IMR-90 (cell line): ENCODE data around the gene COL23A1. TPM values are rescaled to one million over a fixed set of nuclear protein-coding genes. Genes with fewer than 3 reads are reported as not detected.

Source experiments
- ATAC-seq: fragments of 200-7000 bp; cut with Tn5 transposase; 2 replicates; pipeline ENCODE4 v1.9.1; 2020; ENCODE audit warnings: low read depth, mild to moderate bottlenecking, moderate library complexity
- BruUV-seq: library from RNA; stranded (reverse); fragments of 400-500 nt; replicated peaks from 2 replicates; lab custom pipeline; 2021; lab: Mats Ljungman, UMichigan
- CTCF ChIA-PET: fragments of 300-600 bp; formaldehyde crosslinking; extraction: SDS; loops from one replicate; lab custom pipeline; 2021; ENCODE audit warnings: antibody characterized with exemption; lab: Yijun Ruan, JAX
- POLR2A ChIA-PET: fragments of 300-600 bp; sonication (Branson Sonifier 250); formaldehyde crosslinking; loops from one replicate; lab custom pipeline; 2022; ENCODE audit warnings: antibody characterized with exemption; ENCODE audit not compliant: unreplicated experiment; lab: Charles Lee
- DNase-seq: peaks from one replicate; pipeline ENCODE4 v3.0.0; 2013
- H2AFZ ChIP-seq: replicated peaks from 2 replicates; pipeline ENCODE3; 2013; ENCODE audit warnings: low read length, mild to moderate bottlenecking; ENCODE audit not compliant: poor library complexity
- H2AK5ac ChIP-seq: 2 replicates; pipeline ENCODE4 v1.6.1; 2013; ENCODE audit warnings: low read depth, low read length, inconsistent platforms
- H2AK9ac ChIP-seq: replicated peaks from 2 replicates; pipeline ENCODE3; 2013; ENCODE audit warnings: mild to moderate bottlenecking, low read depth, low read length, moderate library complexity; ENCODE audit not compliant: poor library complexity
- H2BK120ac ChIP-seq: 2 replicates; pipeline ENCODE4 v1.6.1; 2013; ENCODE audit warnings: low read depth, low read length, inconsistent platforms
- H2BK15ac ChIP-seq: 3 replicates; pipeline ENCODE4 v1.6.1; 2013; ENCODE audit warnings: low read depth, low read length, inconsistent platforms
- H2BK20ac ChIP-seq: 2 replicates; pipeline ENCODE4 v1.6.1; 2013; ENCODE audit warnings: low read depth, mild to moderate bottlenecking, inconsistent platforms, low read length, moderate library complexity
- H2BK5ac ChIP-seq: 2 replicates; pipeline ENCODE4 v1.6.1; 2013; ENCODE audit warnings: mild to moderate bottlenecking, low read depth, low read length, inconsistent platforms; ENCODE audit not compliant: poor library complexity, severe bottlenecking
- H3K14ac ChIP-seq: replicated peaks from 2 replicates; pipeline ENCODE4 v1.6.1; 2013; ENCODE audit warnings: low read depth, low read length, inconsistent platforms
- H3K18ac ChIP-seq: 2 replicates; pipeline ENCODE4 v1.6.1; 2013; ENCODE audit warnings: low read depth, low read length, control low read depth
- H3K23ac ChIP-seq: 2 replicates; pipeline ENCODE4 v1.6.1; 2013; ENCODE audit warnings: low read depth, low read length, inconsistent platforms
- H3K27ac ChIP-seq: 2 replicates; pipeline ENCODE4 v1.5.1; 2013; ENCODE audit warnings: mild to moderate bottlenecking, control low read depth, low read length; ENCODE audit not compliant: insufficient read depth
- H3K27me3 ChIP-seq: 2 replicates; pipeline ENCODE4 v1.6.1; 2013; ENCODE audit warnings: low read length; ENCODE audit not compliant: control insufficient read depth, insufficient read depth
- H3K36me3 ChIP-seq: 2 replicates; pipeline ENCODE4 v1.6.1; 2013; ENCODE audit warnings: low read length, mixed read lengths; ENCODE audit not compliant: control insufficient read depth, insufficient read depth
- H3K4ac ChIP-seq: 2 replicates; pipeline ENCODE4 v1.6.1; 2013; ENCODE audit warnings: low read depth, low read length, inconsistent platforms
- H3K4me1 ChIP-seq: 2 replicates; pipeline ENCODE4 v1.6.1; 2013; ENCODE audit warnings: low read length, mixed read lengths; ENCODE audit not compliant: control insufficient read depth, insufficient read depth
- H3K4me2 ChIP-seq: 2 replicates; pipeline ENCODE4 v1.6.1; 2013; ENCODE audit warnings: low read depth, mild to moderate bottlenecking, control low read depth, low read length, moderate library complexity
- H3K4me3 ChIP-seq: 2 replicates; pipeline ENCODE4 v1.5.1; 2013; ENCODE audit warnings: low read depth, mild to moderate bottlenecking, control low read depth, low read length, moderate library complexity; ENCODE audit not compliant: insufficient read depth
- H3K56ac ChIP-seq: 2 replicates; pipeline ENCODE4 v1.6.1; 2013; ENCODE audit warnings: low read length, inconsistent platforms; ENCODE audit not compliant: insufficient read depth; ENCODE audit errors: extremely low read depth
- H3K79me1 ChIP-seq, 2 experiments: 2 replicates each; pipeline ENCODE4 v1.6.1; 2013; ENCODE audit warnings: low read length in 2 of 2, inconsistent platforms in 1 of 2, low read depth in 1 of 2
- H3K9ac ChIP-seq: 2 replicates; pipeline ENCODE4 v1.6.1; 2013; ENCODE audit warnings: low read depth, low read length, control low read depth
- H3K9me1 ChIP-seq: 2 replicates; pipeline ENCODE4 v1.6.1; 2013; ENCODE audit warnings: low read length, inconsistent platforms; ENCODE audit not compliant: insufficient read depth
- H3K9me3 ChIP-seq: 2 replicates; pipeline ENCODE4 v1.6.1; 2013; ENCODE audit warnings: low read length; ENCODE audit not compliant: control insufficient read depth, insufficient read depth
- H4K20me1 ChIP-seq: 2 replicates; pipeline ENCODE4 v1.6.1; 2013; ENCODE audit warnings: low read length, inconsistent platforms; ENCODE audit not compliant: insufficient read depth
- H4K5ac ChIP-seq: 2 replicates; pipeline ENCODE4 v1.6.1; 2013; ENCODE audit warnings: mild to moderate bottlenecking, low read depth, low read length, control low read depth
- H4K8ac ChIP-seq, 2 experiments: 2 replicates each; pipeline ENCODE4 v1.6.1; 2013; ENCODE audit warnings: low read depth in 2 of 2, low read length in 2 of 2, control low read depth in 1 of 2, inconsistent platforms in 1 of 2
- H4K91ac ChIP-seq: 2 replicates; pipeline ENCODE4 v1.6.1; 2013; ENCODE audit warnings: low read depth, low read length, inconsistent platforms; ENCODE audit not compliant: insufficient read depth
- BHLHE40 ChIP-seq: fragments of 150-350 bp; IDR thresholded peaks from 2 replicates; pipeline ENCODE4 v1.6.1; 2016; ENCODE audit warnings: mild to moderate bottlenecking, low read depth, low read length
- CEBPB ChIP-seq: IDR thresholded peaks from 2 replicates; pipeline ENCODE4 v1.6.1; 2012; ENCODE audit warnings: low read depth, low read length, improper control_type of control experiment
- CHD1 ChIP-seq: IDR thresholded peaks from 2 replicates; pipeline ENCODE4 v1.6.1; 2012; ENCODE audit warnings: low read depth, low read length, improper control_type of control experiment
- FOS ChIP-seq: fragments of 150-350 bp; IDR thresholded peaks from 2 replicates; pipeline ENCODE4 v1.6.1; 2016; ENCODE audit warnings: low read depth, low read length
- MAFK ChIP-seq: IDR thresholded peaks from 2 replicates; pipeline ENCODE4 v1.6.1; 2012; ENCODE audit warnings: low read depth, low read length, improper control_type of control experiment
- MAZ ChIP-seq: IDR thresholded peaks from 2 replicates; pipeline ENCODE4 v1.6.1; 2012; ENCODE audit warnings: low read depth, mild to moderate bottlenecking, low read length, improper control_type of control experiment, moderate library complexity, borderline replicate concordance
- MXI1 ChIP-seq: IDR thresholded peaks from 2 replicates; pipeline ENCODE4 v1.6.1; 2012; ENCODE audit warnings: low read depth, mild to moderate bottlenecking, low read length, moderate library complexity, borderline replicate concordance
- NFE2L2 ChIP-seq: fragments of 150-350 bp; IDR thresholded peaks from 2 replicates; pipeline ENCODE4 v1.6.1; 2016; ENCODE audit warnings: low read depth, mild to moderate bottlenecking, low read length
- POLR2A ChIP-seq: IDR thresholded peaks from 2 replicates; pipeline ENCODE4 v1.6.1; 2012; ENCODE audit warnings: mild to moderate bottlenecking, low read depth, low read length
- RAD21 ChIP-seq: IDR thresholded peaks from 2 replicates; pipeline ENCODE4 v1.6.1; 2012; ENCODE audit warnings: low read length, improper control_type of control experiment
- RCOR1 ChIP-seq: IDR thresholded peaks from 2 replicates; pipeline ENCODE4 v1.6.1; 2012; ENCODE audit warnings: mild to moderate bottlenecking, low read length, improper control_type of control experiment; ENCODE audit not compliant: insufficient replicate concordance
- RFX5 ChIP-seq: IDR thresholded peaks from 2 replicates; pipeline ENCODE4 v1.8.0; 2012; ENCODE audit warnings: low read depth, mild to moderate bottlenecking, low read length, moderate library complexity
- SMC3 ChIP-seq: fragments of 150-350 bp; IDR thresholded peaks from 2 replicates; pipeline ENCODE4 v1.6.1; 2016; ENCODE audit warnings: low read depth, mild to moderate bottlenecking, antibody characterized with exemption, low read length, moderate library complexity
- WGBS, 2 experiments: methylation state at CpG; one replicate each; pipeline versions ENCODE4 v1.1.5 to v1.1.7; 2013; ENCODE audit warnings: missing lambda C conversion rate in 2 of 2; ENCODE audit not compliant: insufficient read length in 1 of 2; ENCODE audit errors: extremely low coverage in 2 of 2; 5-methylcytosine and 5-hydroxymethylcytosine counted together
- dilution Hi-C: fragments of 300-500 bp; cut with HindIII; formaldehyde crosslinking; loops from one replicate; pipeline ENCODE4 v1.14.3; 2018; ENCODE audit warnings: low sequenced_read_pairs; ENCODE audit not compliant: unreplicated experiment
- in situ Hi-C: fragments of 300-500 bp; cut with MboI; formaldehyde crosslinking; loops from 3 replicates; pipeline ENCODE4 v1.14.3; 2019; ENCODE audit warnings: low sequenced_read_pairs, inconsistent platforms, mixed read lengths
- intact Hi-C: fragments of 100-400 bp; cut with micrococcal nuclease; formaldehyde crosslinking; loops from 2 replicates; pipeline ENCODE4 v1.10.0; 2022
- polyA plus RNA-seq, 3 experiments: library from polyadenylated mRNA; depleted of rRNA; stranded (reverse); fragments of >200 nt; gene quantifications; 2 replicates each; pipeline ENCODE4 v1.2.3, GENCODE V29; 2012; ENCODE audit warnings: low replicate concordance in 1 of 3
- total RNA-seq: library from RNA; depleted of rRNA; stranded (reverse); fragments of >200 nt; gene quantifications from 2 replicates; pipeline ENCODE4 v1.2.3, GENCODE V29; 2012
- TF ChIP-seq, protein P1 (sequence below): fragments of 150-350 bp; IDR thresholded peaks from 2 replicates; pipeline ENCODE4 v1.6.1; 2016; ENCODE audit warnings: low read depth, mild to moderate bottlenecking, low read length, moderate library complexity, borderline replicate concordance
- TF ChIP-seq, protein P2 (sequence below): fragments of 150-350 bp; IDR thresholded peaks from 2 replicates; pipeline ENCODE4 v1.6.1; 2017; ENCODE audit warnings: mild to moderate bottlenecking, antibody characterized with exemption, low read length, low read depth

The COL23A1 gene
- total and polyA plus RNA-seq, 2 of the 4 experiments (the other 2 are of a cell fraction), result not detected

- H4K91ac ChIP-seq, result no peak overlapping the region
- no peaks in the 10 kb centered on the region for H3K9me3 ChIP-seq
- no peak overlapping the region for H4K5ac ChIP-seq
- H4K8ac ChIP-seq, result no peak overlapping the region
- no peaks in the 10 kb centered on the region for H3K9me1 ChIP-seq
- POLR2A ChIA-PET, result no interaction called here
- no peaks in the 10 kb centered on the region for H4K20me1 ChIP-seq
- in situ Hi-C loops, result no loop called here
- H2BK20ac ChIP-seq, result no peak overlapping the region
- intact Hi-C loops, result no loop called here
- H3K79me1 ChIP-seq, result no peaks in the 10 kb centered on the region
- BruUV-seq, result no TSS peak
- no peak overlapping the region for H3K23ac ChIP-seq
- H3K14ac ChIP-seq, result no peak overlapping the region
- H2BK5ac ChIP-seq, result no peak overlapping the region
- H3K36me3 ChIP-seq, result no peaks in the 10 kb centered on the region
- no peak overlapping the region for H3K4me2 ChIP-seq
- no peak overlapping the region for H2AFZ ChIP-seq
- H2BK120ac ChIP-seq, result no peak overlapping the region
- H3K9ac ChIP-seq, result no peak overlapping the region
- H2AK5ac ChIP-seq, result no peak overlapping the region
- CTCF ChIA-PET, result no interaction called here
- H2AK9ac ChIP-seq, result no peak overlapping the region
- WGBS, 2 experiments, result no CpG with 5 or more reads among the region's 21 CpGs
- no peak overlapping the region for H2BK15ac ChIP-seq
- no peak overlapping the region for H3K56ac ChIP-seq
- no peak overlapping the region for H3K27ac ChIP-seq
- DNase-seq, result no peak
- H3K4me3 ChIP-seq, result no peak overlapping the region
- peaks cover under 1% of the 10 kb centered on the region; the same call in 1 of the 2 replicates for H3K27me3 ChIP-seq
- ATAC-seq, result no peak; the same call in 1 of the 2 replicates
- dilution Hi-C loops, result no loop called here
- H3K18ac ChIP-seq, result no peak overlapping the region
- H3K4ac ChIP-seq, result no peak overlapping the region
- H3K4me1 ChIP-seq, result no peaks in the 10 kb centered on the region
- TF ChIP-seq BHLHE40 (no peak), MAZ (no peak), RAD21 (no peak), SMC3 (no peak), NFE2L2 (no peak), RCOR1 (no peak), FOS (no peak), RFX5 (no peak), CHD1 (no peak), MXI1 (no peak), MAFK (no peak), POLR2A (no peak), CEBPB (no peak)
- TF ChIP-seq, protein P1, sequence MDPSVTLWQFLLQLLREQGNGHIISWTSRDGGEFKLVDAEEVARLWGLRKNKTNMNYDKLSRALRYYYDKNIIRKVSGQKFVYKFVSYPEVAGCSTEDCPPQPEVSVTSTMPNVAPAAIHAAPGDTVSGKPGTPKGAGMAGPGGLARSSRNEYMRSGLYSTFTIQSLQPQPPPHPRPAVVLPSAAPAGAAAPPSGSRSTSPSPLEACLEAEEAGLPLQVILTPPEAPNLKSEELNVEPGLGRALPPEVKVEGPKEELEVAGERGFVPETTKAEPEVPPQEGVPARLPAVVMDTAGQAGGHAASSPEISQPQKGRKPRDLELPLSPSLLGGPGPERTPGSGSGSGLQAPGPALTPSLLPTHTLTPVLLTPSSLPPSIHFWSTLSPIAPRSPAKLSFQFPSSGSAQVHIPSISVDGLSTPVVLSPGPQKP, result no peak
- TF ChIP-seq, protein P2, sequence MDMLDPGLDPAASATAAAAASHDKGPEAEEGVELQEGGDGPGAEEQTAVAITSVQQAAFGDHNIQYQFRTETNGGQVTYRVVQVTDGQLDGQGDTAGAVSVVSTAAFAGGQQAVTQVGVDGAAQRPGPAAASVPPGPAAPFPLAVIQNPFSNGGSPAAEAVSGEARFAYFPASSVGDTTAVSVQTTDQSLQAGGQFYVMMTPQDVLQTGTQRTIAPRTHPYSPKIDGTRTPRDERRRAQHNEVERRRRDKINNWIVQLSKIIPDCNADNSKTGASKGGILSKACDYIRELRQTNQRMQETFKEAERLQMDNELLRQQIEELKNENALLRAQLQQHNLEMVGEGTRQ, result no peak
Measured at GRCh38 chr5:178259623-178260536, 330.3 kb downstream of the COL23A1 start.
